Gastroesophageal sphincter (tissue), 4 donors: ENCODE data around the gene MLEC. TPM values are rescaled to one million over a fixed set of nuclear protein-coding genes. Genes with fewer than 3 reads are reported as not detected.

Source experiments
- ATAC-seq: fragments of 150-250 bp; one replicate; pipeline ENCODE4 v1.9.1; 2016; ENCODE audit warnings: mild to moderate bottlenecking, moderate library complexity
- H3K27ac ChIP-seq, 4 donors: fragments of 200-600 bp; sonication (generic) in 3 of 4; 1 replicate in 3 of 4; 2 replicates in 1 of 4; pipeline ENCODE4 v1.5.1; 2016 to 2019
- H3K27me3 ChIP-seq: fragments of 200-600 bp; sonication (generic); one replicate; pipeline ENCODE4 v1.5.1; 2019
- H3K36me3 ChIP-seq, 2 donors: fragments of 200-600 bp; sonication (generic); one replicate each; pipeline ENCODE4 v1.5.1; 2019; ENCODE audit warnings: control low read depth in 1 of 2
- H3K4me1 ChIP-seq, 3 donors: fragments of 200-600 bp; sonication (generic); 1 replicate in 2 of 3; 2 replicates in 1 of 3; pipeline ENCODE4 v1.5.1; 2016 to 2019; ENCODE audit warnings: control low read depth in 2 of 3
- H3K4me3 ChIP-seq, 2 donors: fragments of 200-600 bp; sonication (generic); one replicate each; pipeline ENCODE4 v1.5.1; 2019; ENCODE audit warnings: mild to moderate bottlenecking in 1 of 2, moderate library complexity in 1 of 2
- H3K9me3 ChIP-seq, 3 donors: fragments of 200-600 bp; sonication (generic); one replicate each; pipeline ENCODE4 v1.5.1; 2017 to 2019; ENCODE audit warnings: control low read depth in 2 of 3
- EP300 ChIP-seq: sonication (generic); formaldehyde crosslinking; IDR thresholded peaks from one replicate; pipeline ENCODE4 v1.6.1; 2017; ENCODE audit warnings: antibody characterized with exemption, mild to moderate bottlenecking
- POLR2A ChIP-seq, 2 donors: fragments of 450-650 bp; IDR thresholded peaks; one replicate each; pipeline ENCODE4 v1.6.1; 2017; ENCODE audit warnings: antibody characterized with exemption in 2 of 2, mild to moderate bottlenecking in 2 of 2, moderate library complexity in 1 of 2
- POLR2AphosphoS5 ChIP-seq: sonication (generic); formaldehyde crosslinking; IDR thresholded peaks from one replicate; pipeline ENCODE4 v1.6.1; 2017; ENCODE audit warnings: antibody characterized with exemption
- WGBS, 2 donors: methylation state at CpG; one replicate each; pipeline ENCODE4 v1.1.5; 2018; ENCODE audit warnings: low coverage in 1 of 2; 5-methylcytosine and 5-hydroxymethylcytosine counted together
- total RNA-seq, 4 donors: library from RNA; depleted of rRNA; stranded (reverse); fragments of >200 nt; gene quantifications; one replicate each; pipeline ENCODE4 v1.1.0, GENCODE V29; 2016
- TF ChIP-seq, protein P1 (sequence below), 4 experiments: fragments of 200-600 bp in 2 of 4; fragments of 450-650 bp in 2 of 4; sonication (generic) in 1 of 4; IDR thresholded peaks; one replicate each; pipeline ENCODE4 v1.5.1; 2017 to 2019; ENCODE audit warnings: antibody characterized with exemption in 4 of 4, mild to moderate bottlenecking in 2 of 4, moderate library complexity in 2 of 4

MLEC gene
- total RNA-seq, 4 donors from 2014 or later, result 41.5 to 82.3 (median 56.9) TPM

- Histone ChIP-seq H3K4me3 (no peak overlapping the region), H3K36me3 (peaks cover 0 to 33% of the 10 kb centered on the region in 2 donors), H3K4me1 (no peaks in the 10 kb centered on the region), H3K27ac (no peak overlapping the region), H3K27me3 (no peaks in the 10 kb centered on the region), H3K9me3 (no peaks in the 10 kb centered on the region)
- no peak for ATAC-seq
- WGBS, 2 donors, result no CpG with 5 or more reads among the region's 38 CpGs
- TF ChIP-seq POLR2AphosphoS5, result no peak
- TF ChIP-seq, protein P1, sequence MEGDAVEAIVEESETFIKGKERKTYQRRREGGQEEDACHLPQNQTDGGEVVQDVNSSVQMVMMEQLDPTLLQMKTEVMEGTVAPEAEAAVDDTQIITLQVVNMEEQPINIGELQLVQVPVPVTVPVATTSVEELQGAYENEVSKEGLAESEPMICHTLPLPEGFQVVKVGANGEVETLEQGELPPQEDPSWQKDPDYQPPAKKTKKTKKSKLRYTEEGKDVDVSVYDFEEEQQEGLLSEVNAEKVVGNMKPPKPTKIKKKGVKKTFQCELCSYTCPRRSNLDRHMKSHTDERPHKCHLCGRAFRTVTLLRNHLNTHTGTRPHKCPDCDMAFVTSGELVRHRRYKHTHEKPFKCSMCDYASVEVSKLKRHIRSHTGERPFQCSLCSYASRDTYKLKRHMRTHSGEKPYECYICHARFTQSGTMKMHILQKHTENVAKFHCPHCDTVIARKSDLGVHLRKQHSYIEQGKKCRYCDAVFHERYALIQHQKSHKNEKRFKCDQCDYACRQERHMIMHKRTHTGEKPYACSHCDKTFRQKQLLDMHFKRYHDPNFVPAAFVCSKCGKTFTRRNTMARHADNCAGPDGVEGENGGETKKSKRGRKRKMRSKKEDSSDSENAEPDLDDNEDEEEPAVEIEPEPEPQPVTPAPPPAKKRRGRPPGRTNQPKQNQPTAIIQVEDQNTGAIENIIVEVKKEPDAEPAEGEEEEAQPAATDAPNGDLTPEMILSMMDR (IDR thresholded peaks at IDR 0.05), result no peak
- no peak for TF ChIP-seq EP300
- TF ChIP-seq POLR2A (IDR thresholded peaks at IDR 0.05), result no peak
These were observed 52.2 kb downstream of the MLEC start for GRCh38 chr12:120739031-120739762.

GRCh38 chr12:120739821-120740613 is 53.1 kb downstream of the MLEC start:
- ATAC-seq, result no peak
- 60 to 80% methylated on average over 1 to 3 of the region's 16 CpGs for WGBS, 2 donors
- H3K4me3 ChIP-seq, result no peak overlapping the region
- TF ChIP-seq POLR2AphosphoS5 (no peak), EP300 (no peak), POLR2A (IDR thresholded peaks at IDR 0.05) (no peak)
- TF ChIP-seq, protein P1 (IDR thresholded peaks at IDR 0.05), result no peak
- no peaks in the 10 kb centered on the region for H3K27me3 ChIP-seq
- no peaks in the 10 kb centered on the region for H3K4me1 ChIP-seq
- H3K9me3 ChIP-seq, result no peaks in the 10 kb centered on the region
- no peak overlapping the region for H3K27ac ChIP-seq
- peaks cover 0 to 30% of the 10 kb centered on the region in 2 donors for H3K36me3 ChIP-seq

DNA sequence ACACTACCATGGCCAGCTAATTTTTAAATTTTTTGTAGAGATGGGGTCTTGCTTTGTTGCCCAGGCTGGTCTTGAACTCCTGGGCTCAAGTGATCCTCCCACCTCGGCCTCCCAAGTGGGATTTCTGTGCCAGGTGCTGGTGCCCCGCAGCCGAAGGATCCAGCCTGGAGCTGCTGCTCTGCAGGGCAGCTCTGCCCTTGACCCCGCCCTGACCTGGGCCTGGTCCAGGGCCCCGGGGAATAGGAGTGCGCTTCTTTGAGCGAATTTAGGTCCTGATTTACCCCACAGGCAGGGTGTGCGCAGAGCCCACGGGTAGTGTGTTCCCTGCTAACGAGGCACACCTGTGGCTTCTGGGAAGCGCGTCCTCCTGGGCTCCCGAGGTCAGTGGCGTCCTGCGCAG is 53.9 kb downstream of the MLEC start:
- WGBS, 2 donors, result 100% methylated on average over 1 of the region's 15 CpGs
- TF ChIP-seq EP300, result no peak
- TF ChIP-seq POLR2AphosphoS5, result no peak
- TF ChIP-seq POLR2A (IDR thresholded peaks at IDR 0.05), result no peak
- TF ChIP-seq, protein P1 (IDR thresholded peaks at IDR 0.05), result no peak
- Histone ChIP-seq H3K27ac (no peak overlapping the region), H3K4me1 (no peaks in the 10 kb centered on the region), H3K4me3 (no peak overlapping the region), H3K27me3 (no peaks in the 10 kb centered on the region), H3K36me3 (peaks cover 0 to 30% of the 10 kb centered on the region in 2 donors), H3K9me3 (no peaks in the 10 kb centered on the region)
- no peak for ATAC-seq

- ATAC-seq, result peak; percentile 32
- Histone ChIP-seq H3K9me3 (no peaks in the 10 kb centered on the region), H3K27ac (no peak overlapping the region), H3K4me1 (no peaks in the 10 kb centered on the region), H3K27me3 (no peaks in the 10 kb centered on the region), H3K4me3 (no peak overlapping the region), H3K36me3 (peaks cover 0 to 30% of the 10 kb centered on the region in 2 donors)
- WGBS, 2 donors, result 53 to 58% methylated on average over 4 to 10 of the region's 33 CpGs
- no peak for TF ChIP-seq POLR2A (IDR thresholded peaks at IDR 0.05)
- TF ChIP-seq POLR2AphosphoS5, result no peak
- TF ChIP-seq, protein P1 (IDR thresholded peaks at IDR 0.05), result no peak
- no peak for TF ChIP-seq EP300
These were observed 54.8 kb downstream of the MLEC start for GRCh38 chr12:120741476-120742421.
